GM12892 (cell line): ENCODE data around the gene GLB1L3. TPM values are rescaled to one million over a fixed set of nuclear protein-coding genes. Genes with fewer than 3 reads are reported as not detected.

ENCODE experiments used
- DNase-seq: peaks from one replicate; pipeline ENCODE4 v3.0.0; 2011; ENCODE audit not compliant: insufficient read length
- FAIRE-seq: peaks from 2 replicates; lab custom pipeline; 2011; peaks lifted over from hg19 to GRCh38; lab: Jason Lieb, UNC
- POLR2A ChIP-seq: IDR thresholded peaks from 2 replicates; pipeline ENCODE4 v1.6.1; 2011; ENCODE audit warnings: low read depth, low read length, control low read depth
- POLR2AphosphoS5 ChIP-seq: IDR thresholded peaks from 2 replicates; pipeline ENCODE4 v1.6.1; 2011; ENCODE audit warnings: low read depth, low read length, control low read depth
- TAF1 ChIP-seq: IDR thresholded peaks from 2 replicates; pipeline ENCODE4 v1.6.1; 2011; ENCODE audit warnings: low read depth, mild to moderate bottlenecking, control low read depth, low read length, borderline replicate concordance
- polyA plus RNA-seq: library from polyadenylated mRNA; unstranded; fragments of >200 nt; gene quantifications from one replicate; pipeline ENCODE4 v1.2.1, GENCODE V29; 2012; ENCODE audit warnings: missing spikeins, inconsistent platforms; ENCODE audit not compliant: missing spikeins

Gene GLB1L3
- polyA plus RNA-seq = 3.6 TPM

- FAIRE-seq = peak; percentile 91
- TF ChIP-seq TAF1 = no peak
- peak; percentile 38; the same call in 1 of the 2 replicates for TF ChIP-seq POLR2A
- no peak for TF ChIP-seq POLR2AphosphoS5
- DNase-seq = peak; percentile 57
Observed at GRCh38 chr11:134275534-134276395, at the start of gene GLB1L3. GLB1L3 (plus strand) TSS chr11:134276379; CDS start chr11:134276741, 362 bp downstream.

- FAIRE-seq (no peak), DNase-seq (no peak)
Observed at GRCh38 chr11:134226806-134227325, 49.3 kb upstream of the GLB1L3 start.

GRCh38 chr11:134228625-134229024 is 47.6 kb upstream of the GLB1L3 start:
- peak; percentile 91 for FAIRE-seq
- TF ChIP-seq POLR2AphosphoS5 = no peak
- no peak for TF ChIP-seq TAF1
- no peak for TF ChIP-seq POLR2A
- no peak for DNase-seq

More at GRCh38 chr11:134226806-134227325, 49.3 kb upstream of the GLB1L3 start:
- TF ChIP-seq POLR2A (no peak), TAF1 (no peak), POLR2AphosphoS5 (no peak)

GRCh38 chr11:134229126-134229790 is 46.9 kb upstream of the GLB1L3 start:
- no peak for FAIRE-seq
- DNase-seq = no peak
- no peak for TF ChIP-seq TAF1
- no peak for TF ChIP-seq POLR2AphosphoS5
- no peak for TF ChIP-seq POLR2A

- FAIRE-seq (peak; percentile 69), DNase-seq (no peak)
- TF ChIP-seq TAF1 (no peak), POLR2A (no peak), POLR2AphosphoS5 (no peak)
Observed at GRCh38 chr11:134230339-134230738, 45.8 kb upstream of the GLB1L3 start.

- FAIRE-seq = no peak
- TF ChIP-seq POLR2A = no peak
- TF ChIP-seq TAF1 = no peak
- no peak for TF ChIP-seq POLR2AphosphoS5
- DNase-seq = no peak
Observed at GRCh38 chr11:134231958-134232659, 44.1 kb upstream of the GLB1L3 start.

- TF ChIP-seq TAF1 (no peak), POLR2A (no peak), POLR2AphosphoS5 (no peak)
- DNase-seq = no peak
- no peak for FAIRE-seq
Observed at GRCh38 chr11:134233729-134234179, 42.4 kb upstream of the GLB1L3 start.

GRCh38 chr11:134235399-134235798 is 40.8 kb upstream of the GLB1L3 start:
- FAIRE-seq (no peak), DNase-seq (no peak)
- TF ChIP-seq POLR2A = no peak
- no peak for TF ChIP-seq POLR2AphosphoS5
- TF ChIP-seq TAF1 = no peak

GRCh38 chr11:134236834-134237556 is 39.2 kb upstream of the GLB1L3 start:
- TF ChIP-seq POLR2A (no peak), POLR2AphosphoS5 (no peak), TAF1 (no peak)
- FAIRE-seq = no peak
- DNase-seq = no peak

GRCh38 chr11:134237557-134237922 is 38.6 kb upstream of the GLB1L3 start:
- DNase-seq (no peak), FAIRE-seq (no peak)
- TF ChIP-seq POLR2AphosphoS5 (no peak), TAF1 (no peak), POLR2A (no peak)

- TF ChIP-seq POLR2A (no peak), POLR2AphosphoS5 (no peak), TAF1 (no peak)
- FAIRE-seq (no peak), DNase-seq (no peak)
Observed at GRCh38 chr11:134238956-134239355, 37.2 kb upstream of the GLB1L3 start.
